ENCODE data around the gene PCGF3. TPM values are rescaled to one million over a fixed set of nuclear protein-coding genes. Genes with fewer than 3 reads are reported as not detected.

The PCGF3 gene
- total and polyA plus RNA-seq, 9 of the 15 experiments (the other 6 are each of a cell fraction or from before 2014, with no cell fraction given): 2.6 to 46.1 (median 20.3) TPM

GRCh38 chr4:680928-681645, 24.5 kb upstream of the PCGF3 start (continued):
- TF ChIP-seq ZNF41 (CRISPR knock-in tag; conservative IDR thresholded peaks at IDR 0.05): no peak
- 0 out of 2 replicates have a peak, but pooled peaks have one; percentile 8 for TF ChIP-seq EGR1 (conservative IDR thresholded peaks at IDR 0.05)
- no peak for TF ChIP-seq GATAD2B (IDR thresholded peaks at IDR 0.05; ENCODE audit: borderline replicate concordance)
- TF ChIP-seq, protein P1, sequence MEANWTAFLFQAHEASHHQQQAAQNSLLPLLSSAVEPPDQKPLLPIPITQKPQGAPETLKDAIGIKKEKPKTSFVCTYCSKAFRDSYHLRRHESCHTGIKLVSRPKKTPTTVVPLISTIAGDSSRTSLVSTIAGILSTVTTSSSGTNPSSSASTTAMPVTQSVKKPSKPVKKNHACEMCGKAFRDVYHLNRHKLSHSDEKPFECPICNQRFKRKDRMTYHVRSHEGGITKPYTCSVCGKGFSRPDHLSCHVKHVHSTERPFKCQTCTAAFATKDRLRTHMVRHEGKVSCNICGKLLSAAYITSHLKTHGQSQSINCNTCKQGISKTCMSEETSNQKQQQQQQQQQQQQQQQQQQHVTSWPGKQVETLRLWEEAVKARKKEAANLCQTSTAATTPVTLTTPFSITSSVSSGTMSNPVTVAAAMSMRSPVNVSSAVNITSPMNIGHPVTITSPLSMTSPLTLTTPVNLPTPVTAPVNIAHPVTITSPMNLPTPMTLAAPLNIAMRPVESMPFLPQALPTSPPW (CRISPR knock-in tag; IDR thresholded peaks at IDR 0.05): no peak; the same call in 1 of the 2 replicates
- TF ChIP-seq USF2 (CRISPR knock-in tag; IDR thresholded peaks at IDR 0.05): peak; percentile 27; the same call in 1 of the 2 replicates
- TF ChIP-seq KDM5B (IDR thresholded peaks at IDR 0.05; ENCODE audit: insufficient replicate concordance, low read depth, low read length): peak; percentile 15
- TF ChIP-seq, protein P2, sequence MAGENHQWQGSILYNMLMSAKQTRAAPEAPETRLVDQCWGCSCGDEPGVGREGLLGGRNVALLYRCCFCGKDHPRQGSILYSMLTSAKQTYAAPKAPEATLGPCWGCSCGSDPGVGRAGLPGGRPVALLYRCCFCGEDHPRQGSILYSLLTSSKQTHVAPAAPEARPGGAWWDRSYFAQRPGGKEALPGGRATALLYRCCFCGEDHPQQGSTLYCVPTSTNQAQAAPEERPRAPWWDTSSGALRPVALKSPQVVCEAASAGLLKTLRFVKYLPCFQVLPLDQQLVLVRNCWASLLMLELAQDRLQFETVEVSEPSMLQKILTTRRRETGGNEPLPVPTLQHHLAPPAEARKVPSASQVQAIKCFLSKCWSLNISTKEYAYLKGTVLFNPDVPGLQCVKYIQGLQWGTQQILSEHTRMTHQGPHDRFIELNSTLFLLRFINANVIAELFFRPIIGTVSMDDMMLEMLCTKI (IDR thresholded peaks at IDR 0.05; ENCODE audit: partially characterized antibody): no peak
- TF ChIP-seq, protein P3, sequence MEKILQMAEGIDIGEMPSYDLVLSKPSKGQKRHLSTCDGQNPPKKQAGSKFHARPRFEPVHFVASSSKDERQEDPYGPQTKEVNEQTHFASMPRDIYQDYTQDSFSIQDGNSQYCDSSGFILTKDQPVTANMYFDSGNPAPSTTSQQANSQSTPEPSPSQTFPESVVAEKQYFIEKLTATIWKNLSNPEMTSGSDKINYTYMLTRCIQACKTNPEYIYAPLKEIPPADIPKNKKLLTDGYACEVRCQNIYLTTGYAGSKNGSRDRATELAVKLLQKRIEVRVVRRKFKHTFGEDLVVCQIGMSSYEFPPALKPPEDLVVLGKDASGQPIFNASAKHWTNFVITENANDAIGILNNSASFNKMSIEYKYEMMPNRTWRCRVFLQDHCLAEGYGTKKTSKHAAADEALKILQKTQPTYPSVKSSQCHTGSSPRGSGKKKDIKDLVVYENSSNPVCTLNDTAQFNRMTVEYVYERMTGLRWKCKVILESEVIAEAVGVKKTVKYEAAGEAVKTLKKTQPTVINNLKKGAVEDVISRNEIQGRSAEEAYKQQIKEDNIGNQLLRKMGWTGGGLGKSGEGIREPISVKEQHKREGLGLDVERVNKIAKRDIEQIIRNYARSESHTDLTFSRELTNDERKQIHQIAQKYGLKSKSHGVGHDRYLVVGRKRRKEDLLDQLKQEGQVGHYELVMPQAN (IDR thresholded peaks at IDR 0.05; ENCODE audit: borderline replicate concordance): peak; percentile 65; the same call in 1 of the 2 replicates
- peak; percentile 40; the same call in 1 of the 2 replicates for TF ChIP-seq NR2C1 (IDR thresholded peaks at IDR 0.05)
- TF ChIP-seq NR2C1 (tag; IDR thresholded peaks at IDR 0.05): peak; percentile 34; the same call in 1 of the 2 replicates
- no peak for TF ChIP-seq NR4A1 (CRISPR knock-in tag; IDR thresholded peaks at IDR 0.05)
- no peak for TF ChIP-seq NR4A1 (tag; IDR thresholded peaks at IDR 0.05)
- TF ChIP-seq, protein P4, sequence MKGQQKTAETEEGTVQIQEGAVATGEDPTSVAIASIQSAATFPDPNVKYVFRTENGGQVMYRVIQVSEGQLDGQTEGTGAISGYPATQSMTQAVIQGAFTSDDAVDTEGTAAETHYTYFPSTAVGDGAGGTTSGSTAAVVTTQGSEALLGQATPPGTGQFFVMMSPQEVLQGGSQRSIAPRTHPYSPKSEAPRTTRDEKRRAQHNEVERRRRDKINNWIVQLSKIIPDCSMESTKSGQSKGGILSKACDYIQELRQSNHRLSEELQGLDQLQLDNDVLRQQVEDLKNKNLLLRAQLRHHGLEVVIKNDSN (CRISPR knock-in tag; IDR thresholded peaks at IDR 0.05): peak; percentile 57
- TF ChIP-seq, protein P5, sequence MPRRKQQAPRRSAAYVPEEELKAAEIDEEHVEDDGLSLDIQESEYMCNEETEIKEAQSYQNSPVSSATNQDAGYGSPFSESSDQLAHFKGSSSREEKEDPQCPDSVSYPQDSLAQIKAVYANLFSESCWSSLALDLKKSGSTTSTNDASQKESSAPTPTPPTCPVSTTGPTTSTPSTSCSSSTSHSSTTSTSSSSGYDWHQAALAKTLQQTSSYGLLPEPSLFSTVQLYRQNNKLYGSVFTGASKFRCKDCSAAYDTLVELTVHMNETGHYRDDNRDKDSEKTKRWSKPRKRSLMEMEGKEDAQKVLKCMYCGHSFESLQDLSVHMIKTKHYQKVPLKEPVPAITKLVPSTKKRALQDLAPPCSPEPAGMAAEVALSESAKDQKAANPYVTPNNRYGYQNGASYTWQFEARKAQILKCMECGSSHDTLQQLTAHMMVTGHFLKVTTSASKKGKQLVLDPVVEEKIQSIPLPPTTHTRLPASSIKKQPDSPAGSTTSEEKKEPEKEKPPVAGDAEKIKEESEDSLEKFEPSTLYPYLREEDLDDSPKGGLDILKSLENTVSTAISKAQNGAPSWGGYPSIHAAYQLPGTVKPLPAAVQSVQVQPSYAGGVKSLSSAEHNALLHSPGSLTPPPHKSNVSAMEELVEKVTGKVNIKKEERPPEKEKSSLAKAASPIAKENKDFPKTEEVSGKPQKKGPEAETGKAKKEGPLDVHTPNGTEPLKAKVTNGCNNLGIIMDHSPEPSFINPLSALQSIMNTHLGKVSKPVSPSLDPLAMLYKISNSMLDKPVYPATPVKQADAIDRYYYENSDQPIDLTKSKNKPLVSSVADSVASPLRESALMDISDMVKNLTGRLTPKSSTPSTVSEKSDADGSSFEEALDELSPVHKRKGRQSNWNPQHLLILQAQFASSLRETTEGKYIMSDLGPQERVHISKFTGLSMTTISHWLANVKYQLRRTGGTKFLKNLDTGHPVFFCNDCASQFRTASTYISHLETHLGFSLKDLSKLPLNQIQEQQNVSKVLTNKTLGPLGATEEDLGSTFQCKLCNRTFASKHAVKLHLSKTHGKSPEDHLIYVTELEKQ (CRISPR knock-in tag; IDR thresholded peaks at IDR 0.05): no peak
- TF ChIP-seq CBFA2T3 (IDR thresholded peaks at IDR 0.05): no peak
- no peak for TF ChIP-seq KAT8 (IDR thresholded peaks at IDR 0.05; ENCODE audit: low read depth)
- peak in 1 of 2 experiments; percentile 81; a peak in 2 of 4 replicates for TF ChIP-seq HDAC1 (IDR thresholded peaks at IDR 0.05)
- no peak for TF ChIP-seq FOXP1 (CRISPR knock-in tag; IDR thresholded peaks at IDR 0.05)

Measured in K562 (cell line).